HEK293T (cell line): ENCODE results near the gene RRAS.

Experiments
- CTCF ChIA-PET: fragments of 350-600 bp; formaldehyde crosslinking; extraction: SDS; loops from one replicate; lab custom pipeline; 2021; ENCODE audit warnings: antibody characterized with exemption, inconsistent platforms; lab: Yijun Ruan, JAX
- POLR2A ChIA-PET: fragments of 350-600 bp; formaldehyde crosslinking; extraction: SDS; loops from one replicate; lab custom pipeline; 2020; ENCODE audit warnings: antibody characterized with exemption, inconsistent platforms; lab: Yijun Ruan, JAX
- DNase-seq: peaks from one replicate; pipeline ENCODE4 v3.0.0; 2012; ENCODE audit warnings: mixed read lengths; ENCODE audit errors: extremely low spot score
- ARNT ChIP-seq: fragments of 450-650 bp; IDR thresholded peaks from 2 replicates; pipeline ENCODE4 v1.6.1; 2017; ENCODE audit warnings: mild to moderate bottlenecking
- BHLHE40 ChIP-seq: fragments of 450-650 bp; IDR thresholded peaks from 2 replicates; pipeline ENCODE4 v1.6.1; 2016; ENCODE audit warnings: mild to moderate bottlenecking, moderate library complexity, borderline replicate concordance
- CTBP1 ChIP-seq: fragments of 450-650 bp; IDR thresholded peaks from 2 replicates; pipeline ENCODE4 v1.6.1; 2016; ENCODE audit warnings: borderline replicate concordance
- ELF4 ChIP-seq: fragments of 450-650 bp; IDR thresholded peaks from 2 replicates; pipeline ENCODE4 v1.6.1; 2017; ENCODE audit warnings: antibody characterized with exemption
- FOXA1 ChIP-seq: fragments of 450-650 bp; IDR thresholded peaks from 2 replicates; pipeline ENCODE4 v1.6.1; 2016; ENCODE audit warnings: mild to moderate bottlenecking
- FOXK2 ChIP-seq: fragments of 450-650 bp; IDR thresholded peaks from 2 replicates; pipeline ENCODE4 v1.6.1; 2016; ENCODE audit warnings: mild to moderate bottlenecking
- FOXM1 ChIP-seq: fragments of 450-650 bp; IDR thresholded peaks from 2 replicates; pipeline ENCODE4 v1.6.1; 2017; ENCODE audit warnings: mild to moderate bottlenecking, borderline replicate concordance
- HDGF ChIP-seq: fragments of 450-650 bp; IDR thresholded peaks from 2 replicates; pipeline ENCODE4 v1.6.1; 2017; ENCODE audit warnings: antibody characterized with exemption, borderline replicate concordance
- L3MBTL2 ChIP-seq: fragments of 450-650 bp; conservative IDR thresholded peaks from 2 replicates; pipeline ENCODE4 v1.6.1; 2016; ENCODE audit warnings: mild to moderate bottlenecking
- LEF1 ChIP-seq: fragments of 450-650 bp; IDR thresholded peaks from 2 replicates; pipeline ENCODE4 v1.6.1; 2017; ENCODE audit warnings: mild to moderate bottlenecking, borderline replicate concordance
- NFRKB ChIP-seq: fragments of 450-650 bp; IDR thresholded peaks from 2 replicates; pipeline ENCODE4 v1.6.1; 2016; ENCODE audit warnings: mild to moderate bottlenecking, moderate library complexity
- PKNOX1 ChIP-seq: fragments of 450-650 bp; IDR thresholded peaks from 2 replicates; pipeline ENCODE4 v1.6.1; 2016
- SP1 ChIP-seq: fragments of 450-650 bp; IDR thresholded peaks from 2 replicates; pipeline ENCODE4 v1.6.1; 2017
- SUZ12 ChIP-seq: fragments of 450-650 bp; IDR thresholded peaks from 2 replicates; pipeline ENCODE4 v1.6.1; 2016; ENCODE audit warnings: mild to moderate bottlenecking
- TARDBP ChIP-seq: fragments of 450-650 bp; IDR thresholded peaks from 2 replicates; pipeline ENCODE4 v1.6.1; 2016
- ZNF384 ChIP-seq: fragments of 450-650 bp; IDR thresholded peaks from 2 replicates; pipeline ENCODE4 v1.6.1; 2016

Gene RRAS

GRCh38 chr19:49640113-49640898, at the start of gene RRAS:
Gene RRAS, minus strand, starts transcription at chr19:49640143. Its CDS starts 45 bp downstream, at chr19:49640098.
- POLR2A ChIA-PET: interaction anchor here (0.6 to 3.1 kb wide), 29 partner anchors 9 to 504 kb away, joined by 3 to 61 read pairs (median 4); partner anchors contain the start of genes BCL2L12, IRF3, NOSIP and PRMT1
- no peak for TF ChIP-seq FOXA1
- no peak for TF ChIP-seq FOXK2
- TF ChIP-seq SUZ12: no peak
- no peak for TF ChIP-seq L3MBTL2
- TF ChIP-seq ARNT: no peak
- peak; percentile 37; the same call in 1 of the 2 replicates for TF ChIP-seq ELF4
- CTCF ChIA-PET: interaction anchor here (1.0 to 2.0 kb wide), 4 partner anchors 32 to 70 kb away, joined by 3 to 8 read pairs (median 6); partner anchors contain the start of gene PRMT1
- DNase-seq: peak; percentile 96

- CTCF ChIA-PET: interaction anchor here (0.7 kb wide), 1 partner anchor 14 kb away, joined by 4 read pairs; no protein-coding TSS in a partner anchor
- POLR2A ChIA-PET: interaction anchor here (1.0 kb wide), 1 partner anchor 28 kb away, joined by 4 read pairs; no protein-coding TSS in a partner anchor
- TF ChIP-seq NFRKB (no peak), BHLHE40 (no peak), FOXM1 (no peak), FOXK2 (no peak), ELF4 (no peak), SP1 (no peak), ZNF384 (no peak), L3MBTL2 (no peak), TARDBP (no peak), SUZ12 (no peak), HDGF (no peak), PKNOX1 (no peak), ARNT (no peak), CTBP1 (no peak), LEF1 (no peak), FOXA1 (no peak)
- no peak for DNase-seq
These were observed 49.5 kb upstream of the RRAS start, which contains the start of gene ADM5 for GRCh38 chr19:49689133-49690078. Gene ADM5, plus strand, starts transcription at chr19:49689594. Its CDS starts 244 bp downstream, at chr19:49689838.

- CTCF ChIA-PET: interaction anchor here (0.6 kb wide), 1 partner anchor 9 kb away, joined by 3 read pairs; no protein-coding TSS in a partner anchor
- no peak for DNase-seq
- POLR2A ChIA-PET: interaction anchor here (1.0 kb wide), 1 partner anchor 29 kb away, joined by 4 read pairs; no protein-coding TSS in a partner anchor
- TF ChIP-seq ZNF384 (no peak), HDGF (no peak), CTBP1 (no peak), PKNOX1 (no peak), L3MBTL2 (no peak), ELF4 (no peak), ARNT (no peak), FOXA1 (no peak), TARDBP (no peak), SUZ12 (no peak), FOXM1 (no peak), FOXK2 (no peak), NFRKB (no peak), BHLHE40 (no peak), LEF1 (no peak)
These were observed 48.7 kb upstream of the RRAS start for GRCh38 chr19:49688531-49689132.

- no peak for DNase-seq
- ChIA-PET POLR2A (no interaction called here), CTCF (no interaction called here)
- no peak for TF ChIP-seq HDGF
- no peak for TF ChIP-seq PKNOX1
- no peak for TF ChIP-seq BHLHE40
- TF ChIP-seq FOXM1: no peak
- no peak for TF ChIP-seq FOXA1
- TF ChIP-seq SUZ12: no peak
- TF ChIP-seq L3MBTL2: no peak
- TF ChIP-seq LEF1: no peak
- no peak for TF ChIP-seq ZNF384
- no peak for TF ChIP-seq SP1
- TF ChIP-seq ELF4: no peak
- TF ChIP-seq CTBP1: no peak
- no peak for TF ChIP-seq ARNT
- TF ChIP-seq NFRKB: no peak
These were observed 47.8 kb upstream of the RRAS start for GRCh38 chr19:49687566-49688316.
